Neural progenitor cell (in vitro differentiated cells): Measurements from ENCODE around the gene TGM3.

Experiments
- CTCF ChIP-seq: fragments of 200-600 bp; sonication (generic); IDR thresholded peaks from 2 replicates; pipeline ENCODE4 v1.5.1; 2017; ENCODE audit warnings: antibody characterized with exemption, mild to moderate bottlenecking
- EZH2 ChIP-seq: fragments of 200-600 bp; sonication (generic); IDR thresholded peaks from 2 replicates; pipeline ENCODE4 v1.6.1; 2017; ENCODE audit warnings: antibody characterized with exemption, mild to moderate bottlenecking, moderate library complexity

GRCh38 chr20:2327620-2328555, 32.1 kb downstream of the TGM3 start:
- TF ChIP-seq CTCF (no peak), EZH2 (no peak)
